ENCODE results near the gene PPFIA4. TPM values are rescaled to one million over a fixed set of nuclear protein-coding genes. Genes with fewer than 3 reads are reported as not detected.
A peak's percentile ranks its signal among the peaks of the same experiment; 100 is the strongest.

PPFIA4 gene
- total and polyA plus RNA-seq, 7 donors: 8.3 to 99.8 (median 29.1) TPM

- peaks cover 0 to 46% of the 10 kb centered on the region in 2 donors for H3K36me3 ChIP-seq (ENCODE audit: insufficient read depth in 1 of 2, low read depth in 1 of 2)
- no peak for TF ChIP-seq CTCF (IDR thresholded peaks at IDR 0.05)
- DNase-seq: peak in 1 of 2 donors; percentile 67
- peak; percentile 81 to 92 (median 85) for ATAC-seq
- intact Hi-C loops (cut with DNase I): no loop called here
- WGBS, 3 donors: 2 to 7% (median 4%) methylated on average over 4 of the region's 4 CpGs
- peak overlapping the region; percentile 87 for H3K27ac ChIP-seq
- H3K4me1 ChIP-seq: peaks cover 79% of the 10 kb centered on the region
- no peaks in the 10 kb centered on the region for H3K27me3 ChIP-seq (ENCODE audit: insufficient read depth in 3 of 3, low read length in 2 of 3)
- H3K4me3 ChIP-seq: peak overlapping the region; percentile 24
- H3K9me3 ChIP-seq: no peaks in the 10 kb centered on the region
Measured at GRCh38 chr1:203069030-203069747, 42.9 kb downstream of the PPFIA4 start.

- TF ChIP-seq CTCF (IDR thresholded peaks at IDR 0.05): no peak
- intact Hi-C loops (cut with DNase I): no loop called here
- Histone ChIP-seq H3K9me3 (no peaks in the 10 kb centered on the region), H3K27me3 (ENCODE audit: insufficient read depth in 3 of 3, low read length in 2 of 3) (no peaks in the 10 kb centered on the region), H3K4me1 (peaks cover 71% of the 10 kb centered on the region), H3K4me3 (no peak overlapping the region), H3K36me3 (ENCODE audit: insufficient read depth in 1 of 2, low read depth in 1 of 2) (peaks cover 0 to 56% of the 10 kb centered on the region in 2 donors), H3K27ac (peak overlapping the region; percentile 39)
- 94 to 96% (median 94%) methylated on average over 7 of the region's 7 CpGs for WGBS, 3 donors
- ATAC-seq (no peak), DNase-seq (no peak)
Measured at GRCh38 chr1:203072002-203072602, 45.8 kb downstream of the PPFIA4 start.

GRCh38 chr1:203072911-203073310, 46.6 kb downstream of the PPFIA4 start:
- peak in 1 of 2 donors; percentile 35 for DNase-seq
- Histone ChIP-seq H3K4me3 (no peak overlapping the region), H3K4me1 (peaks cover 64% of the 10 kb centered on the region), H3K36me3 (ENCODE audit: insufficient read depth in 1 of 2, low read depth in 1 of 2) (peaks cover 0 to 49% of the 10 kb centered on the region in 2 donors), H3K27me3 (ENCODE audit: insufficient read depth in 3 of 3, low read length in 2 of 3) (no peaks in the 10 kb centered on the region), H3K9me3 (no peaks in the 10 kb centered on the region), H3K27ac (peak overlapping the region; percentile 47)
- TF ChIP-seq CTCF (IDR thresholded peaks at IDR 0.05): no peak
- ATAC-seq: peak in 2 of 4 donors; percentile 12 to 40
- intact Hi-C loops (cut with DNase I): no loop called here
- WGBS, 3 donors: 76 to 77% (median 76%) methylated on average over 3 of the region's 3 CpGs

- Histone ChIP-seq H3K36me3 (ENCODE audit: insufficient read depth in 1 of 2, low read depth in 1 of 2) (peaks cover 0 to 45% of the 10 kb centered on the region in 2 donors), H3K9me3 (no peaks in the 10 kb centered on the region), H3K4me3 (no peak overlapping the region), H3K27ac (peak overlapping the region; percentile 47), H3K4me1 (peaks cover 59% of the 10 kb centered on the region), H3K27me3 (ENCODE audit: insufficient read depth in 3 of 3, low read length in 2 of 3) (no peaks in the 10 kb centered on the region)
- no peak for DNase-seq
- ATAC-seq: no peak
- 90 to 93% (median 91%) methylated on average over 2 of the region's 2 CpGs for WGBS, 3 donors
- intact Hi-C loops (cut with DNase I): no loop called here
- no peak for TF ChIP-seq CTCF (IDR thresholded peaks at IDR 0.05)
Measured at GRCh38 chr1:203073469-203073868, 47.2 kb downstream of the PPFIA4 start.
